ENCODE results near the gene CSTB.

Gene CSTB

GRCh38 chr21:43778469-43779335 lies 2.6 kb upstream of the CSTB start:
- in situ Hi-C loops (cut with HindIII; ENCODE audit: low pct_unique_long_range_greater_than_20kb, low sequenced_read_pairs): no loop called here
- TF ChIP-seq JUND (IDR thresholded peaks at IDR 0.05; ENCODE audit: low read depth): no peak
- no peak for DNase-seq (ENCODE audit: low read depth in 1 of 2, low spot score in 1 of 2)

DNA sequence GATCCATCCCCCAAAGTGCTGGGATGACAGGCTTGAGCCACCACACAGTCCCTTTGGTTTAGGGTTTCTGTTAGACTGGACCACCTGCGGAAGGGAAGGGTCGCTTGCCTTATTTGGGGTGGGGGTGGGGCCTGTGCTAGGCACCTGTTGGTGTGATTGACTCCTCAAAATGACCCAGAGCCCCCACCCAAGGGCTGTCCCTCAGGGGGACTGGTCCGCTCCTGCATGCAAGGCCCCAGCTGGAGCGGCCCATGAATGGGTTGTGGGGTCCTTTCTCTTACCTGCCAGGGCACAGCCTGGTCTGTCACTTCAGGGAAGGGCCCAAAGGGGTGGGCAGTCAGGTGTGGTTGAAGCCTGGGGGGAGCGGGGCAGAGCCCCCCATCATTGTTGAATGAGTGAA lies 1.8 kb upstream of the CSTB start:
- in situ Hi-C loops (cut with HindIII; ENCODE audit: low pct_unique_long_range_greater_than_20kb, low sequenced_read_pairs): no loop called here
- no peak for DNase-seq (ENCODE audit: low read depth in 1 of 2, low spot score in 1 of 2)
- no peak for TF ChIP-seq JUND (IDR thresholded peaks at IDR 0.05; ENCODE audit: low read depth)

DNA sequence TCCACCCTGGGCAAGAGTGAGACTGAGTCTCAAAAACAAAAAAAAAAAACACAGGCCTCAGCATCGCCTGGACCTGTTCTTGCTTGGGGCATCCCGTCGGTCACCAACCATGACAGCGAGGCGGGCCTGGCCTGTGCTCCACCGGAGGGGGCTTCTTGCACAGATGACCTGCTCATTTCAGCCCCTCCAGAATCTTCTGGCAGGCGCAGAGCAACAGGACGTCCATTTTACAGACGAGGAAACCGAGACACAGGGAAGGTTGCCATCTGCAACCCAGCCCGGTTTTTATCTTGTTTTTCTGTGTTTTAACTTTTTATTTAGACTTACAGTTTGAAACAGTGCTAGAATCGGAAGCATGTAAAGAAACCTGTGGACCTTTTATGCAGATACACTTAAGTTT lies 918 bp downstream of the CSTB start:
- DNase-seq (ENCODE audit: low read depth in 1 of 2, low spot score in 1 of 2): no peak
- TF ChIP-seq JUND (IDR thresholded peaks at IDR 0.05; ENCODE audit: low read depth): no peak
- in situ Hi-C loops (cut with HindIII; ENCODE audit: low pct_unique_long_range_greater_than_20kb, low sequenced_read_pairs): no loop called here

DNA sequence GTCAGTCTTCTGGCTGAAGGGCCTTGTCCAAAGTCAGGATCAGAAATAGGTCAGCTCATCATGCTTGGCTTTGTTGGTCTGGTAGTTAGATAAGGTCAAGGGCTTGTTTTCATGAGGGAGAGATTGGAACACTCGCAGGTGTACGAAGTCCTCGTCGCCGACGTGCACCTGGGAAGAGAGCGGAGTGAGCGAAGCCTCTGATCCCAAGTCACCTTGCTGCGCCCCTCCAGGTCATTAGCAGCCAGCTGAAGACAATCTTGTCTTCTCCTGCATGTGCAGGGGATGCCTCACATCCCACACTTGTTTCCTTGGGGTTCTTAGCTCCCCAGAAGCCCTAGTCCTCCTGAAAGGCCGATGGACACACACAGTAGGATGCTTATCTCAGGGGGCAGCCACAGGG lies 1.9 kb downstream of the CSTB start:
- no peak for DNase-seq (ENCODE audit: low read depth in 1 of 2, low spot score in 1 of 2)
- in situ Hi-C loops (cut with HindIII; ENCODE audit: low pct_unique_long_range_greater_than_20kb, low sequenced_read_pairs): no loop called here
- TF ChIP-seq JUND (IDR thresholded peaks at IDR 0.05; ENCODE audit: low read depth): no peak

DNA sequence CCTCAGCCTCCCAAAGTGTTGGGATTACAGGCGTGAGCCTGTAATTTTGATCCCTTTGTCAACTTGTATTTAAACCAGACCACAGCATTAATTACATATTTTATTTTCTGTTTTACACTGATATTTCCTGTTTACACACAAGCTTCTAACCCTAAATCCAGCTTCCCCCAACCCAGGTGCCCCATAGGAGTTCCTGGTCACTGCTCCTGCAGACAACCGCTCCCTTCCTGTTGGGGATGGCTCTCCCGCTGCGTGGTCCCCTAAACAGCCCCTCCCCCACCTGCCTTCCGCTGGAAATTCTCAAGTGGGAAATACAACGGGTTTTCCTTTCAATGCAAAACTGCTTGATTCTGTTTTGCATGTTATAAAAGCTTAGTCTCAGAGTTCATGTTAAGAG lies 3.7 kb downstream of the CSTB start:
- in situ Hi-C loops (cut with HindIII; ENCODE audit: low pct_unique_long_range_greater_than_20kb, low sequenced_read_pairs): no loop called here
- no peak for DNase-seq (ENCODE audit: low read depth in 1 of 2, low spot score in 1 of 2)
- TF ChIP-seq JUND (IDR thresholded peaks at IDR 0.05; ENCODE audit: low read depth): no peak

DNA sequence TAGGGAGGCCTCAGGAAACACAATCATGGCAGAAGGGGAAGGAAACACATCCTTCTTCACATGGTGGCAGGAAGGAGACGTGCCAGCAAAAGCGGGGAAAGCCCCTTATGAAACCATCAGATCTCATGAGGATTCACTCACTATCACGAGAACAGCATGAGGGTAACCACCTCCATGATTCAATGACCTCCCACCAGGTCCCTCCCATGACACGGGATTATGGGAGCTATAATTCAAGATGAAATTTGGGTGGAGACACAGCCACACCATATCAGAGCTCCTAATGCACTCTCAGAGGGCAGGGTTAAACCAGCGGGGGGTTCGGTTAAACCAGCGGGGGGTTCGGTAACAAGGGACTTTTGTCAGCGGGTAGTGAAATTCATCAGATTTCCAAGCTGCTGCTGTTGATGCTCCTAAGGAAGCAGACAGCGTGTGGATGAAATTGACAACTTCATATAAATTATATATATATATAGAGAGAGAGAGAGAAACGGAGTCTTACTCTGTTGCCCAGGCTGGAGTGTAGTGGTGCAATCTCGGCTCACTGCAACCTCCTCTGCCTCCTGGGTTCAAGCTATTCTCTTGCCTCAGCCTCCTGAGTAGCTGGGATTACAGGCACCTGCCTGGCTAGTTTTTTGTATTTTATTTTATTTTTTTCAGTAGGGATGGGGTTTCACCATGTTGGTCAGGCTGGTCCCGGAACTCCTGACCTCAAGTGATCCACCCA lies 4.2 kb downstream of the CSTB start:
- DNase-seq (ENCODE audit: low read depth in 1 of 2, low spot score in 1 of 2): no peak
- TF ChIP-seq JUND (IDR thresholded peaks at IDR 0.05; ENCODE audit: low read depth): no peak
- in situ Hi-C loops (cut with HindIII; ENCODE audit: low pct_unique_long_range_greater_than_20kb, low sequenced_read_pairs): no loop called here

DNA sequence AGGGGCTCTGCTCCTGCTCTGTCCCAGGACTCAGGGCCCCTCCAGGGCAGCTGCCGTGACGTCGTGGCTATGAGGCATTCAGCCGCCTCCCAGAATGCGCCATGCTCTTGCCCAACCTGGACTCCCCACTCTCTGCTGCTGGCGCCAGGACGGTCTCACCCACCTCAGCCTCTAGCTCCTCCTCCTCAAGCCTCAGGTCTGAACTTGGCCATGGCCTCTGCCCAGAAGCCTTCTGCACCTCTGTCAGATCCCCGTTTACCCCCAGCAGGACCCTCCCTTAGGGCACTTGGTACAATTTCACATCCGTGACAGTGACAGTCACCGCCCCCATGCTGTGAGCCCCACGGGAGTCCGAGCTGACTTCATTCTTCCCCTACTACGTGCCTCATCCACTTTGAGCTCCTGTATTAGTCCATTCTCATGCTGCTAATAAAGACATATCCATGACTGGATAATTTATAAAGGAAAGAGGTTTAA lies 4.9 kb downstream of the CSTB start:
- DNase-seq (ENCODE audit: low read depth in 1 of 2, low spot score in 1 of 2): no peak
- in situ Hi-C loops (cut with HindIII; ENCODE audit: low pct_unique_long_range_greater_than_20kb, low sequenced_read_pairs): no loop called here
- TF ChIP-seq JUND (IDR thresholded peaks at IDR 0.05; ENCODE audit: low read depth): no peak

DNA sequence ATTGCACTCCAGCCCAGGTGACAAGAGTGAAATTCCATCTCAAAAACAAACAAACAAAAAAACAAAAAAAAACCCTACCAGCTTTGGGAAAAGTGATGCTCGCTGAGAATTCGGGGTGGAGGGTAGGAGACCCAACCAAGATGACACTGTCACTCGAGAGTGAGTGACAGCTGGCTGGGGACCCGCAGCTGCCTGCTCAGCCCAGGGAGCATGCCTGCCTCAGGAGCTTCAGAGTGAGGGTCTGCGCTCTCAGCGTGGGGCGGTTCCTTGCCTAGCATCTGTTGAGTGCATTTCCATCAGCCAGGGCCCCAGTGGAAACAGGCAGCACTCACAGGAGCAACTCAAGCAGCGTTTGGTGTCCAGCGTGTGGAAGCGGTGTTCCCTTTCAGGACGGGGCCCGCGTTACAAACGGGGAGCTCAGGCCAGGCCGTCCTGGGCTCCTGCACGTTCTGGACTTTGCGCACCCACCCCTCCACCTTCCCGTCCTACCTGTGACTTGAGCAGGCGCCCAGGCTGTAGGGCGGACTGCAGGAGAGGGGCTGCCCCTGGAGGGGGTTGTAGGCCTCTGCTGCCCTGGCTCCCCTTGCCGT lies 5.9 kb downstream of the CSTB start:
- no peak for DNase-seq (ENCODE audit: low read depth in 1 of 2, low spot score in 1 of 2)
- TF ChIP-seq JUND (IDR thresholded peaks at IDR 0.05; ENCODE audit: low read depth): no peak
- in situ Hi-C loops (cut with HindIII; ENCODE audit: low pct_unique_long_range_greater_than_20kb, low sequenced_read_pairs): no loop called here

GRCh38 chr21:43769325-43769958 lies 6.7 kb downstream of the CSTB start:
- DNase-seq (ENCODE audit: low read depth in 1 of 2, low spot score in 1 of 2): no peak
- in situ Hi-C loops (cut with HindIII; ENCODE audit: low pct_unique_long_range_greater_than_20kb, low sequenced_read_pairs): no loop called here
- no peak for TF ChIP-seq JUND (IDR thresholded peaks at IDR 0.05; ENCODE audit: low read depth)

DNA sequence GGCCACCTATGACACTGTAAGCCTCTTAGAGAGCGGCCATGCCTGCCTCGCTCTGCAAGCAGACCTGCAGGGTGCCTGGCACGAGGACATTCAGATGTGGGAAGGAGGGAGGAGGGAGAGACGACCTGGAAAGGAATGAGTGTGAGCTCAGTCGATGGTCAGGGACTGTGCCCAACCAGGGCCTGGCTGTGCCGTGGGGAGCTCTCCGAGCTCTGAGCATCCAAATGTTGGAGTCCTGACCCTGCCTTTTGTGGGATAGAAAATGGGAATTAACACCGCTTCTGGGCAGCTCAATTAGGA lies 7.3 kb downstream of the CSTB start:
- in situ Hi-C loops (cut with HindIII; ENCODE audit: low pct_unique_long_range_greater_than_20kb, low sequenced_read_pairs): no loop called here
- no peak for DNase-seq (ENCODE audit: low read depth in 1 of 2, low spot score in 1 of 2)
- TF ChIP-seq JUND (IDR thresholded peaks at IDR 0.05; ENCODE audit: low read depth): no peak

- TF ChIP-seq JUND (IDR thresholded peaks at IDR 0.05; ENCODE audit: low read depth): no peak
- in situ Hi-C loops (cut with HindIII; ENCODE audit: low pct_unique_long_range_greater_than_20kb, low sequenced_read_pairs): no loop called here
- DNase-seq (ENCODE audit: low read depth in 1 of 2, low spot score in 1 of 2): no peak
These were observed 7.9 kb downstream of the CSTB start for GRCh38 chr21:43767984-43768867.

- TF ChIP-seq JUND (IDR thresholded peaks at IDR 0.05; ENCODE audit: low read depth): no peak
- in situ Hi-C loops (cut with HindIII; ENCODE audit: low pct_unique_long_range_greater_than_20kb, low sequenced_read_pairs): no loop called here
- DNase-seq (ENCODE audit: low read depth in 1 of 2, low spot score in 1 of 2): no peak
These were observed 8.6 kb downstream of the CSTB start for GRCh38 chr21:43767498-43767983.
